ENCODE measurements around the gene A2ML1. TPM values are rescaled to one million over a fixed set of nuclear protein-coding genes. Genes with fewer than 3 reads are reported as not detected.

The A2ML1 gene
- total RNA-seq = not detected
- polyA plus RNA-seq = under 1 TPM in 2 of 3 donors, not detected in 1; 0.06 to 0.60 TPM

DNA sequence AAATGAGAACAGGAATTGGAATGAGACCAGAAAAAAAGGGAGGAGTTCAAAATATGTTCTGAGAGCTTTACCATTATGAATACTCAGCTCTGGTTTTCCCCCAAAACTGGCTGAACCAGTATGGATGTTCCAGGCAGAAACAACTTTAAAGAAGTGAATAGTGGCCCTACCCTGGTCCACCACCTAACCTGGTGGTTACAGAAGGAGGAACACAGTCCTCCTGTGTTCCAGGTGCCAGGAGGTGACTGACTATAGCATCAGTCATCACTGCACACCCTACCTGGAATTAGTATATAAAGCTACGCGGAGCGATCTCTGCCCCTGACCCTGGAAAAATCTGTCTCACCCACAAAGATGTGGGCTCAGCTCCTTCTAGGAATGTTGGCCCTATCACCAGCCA, at the start of gene A2ML1:
Gene A2ML1 (plus strand): TSS at position 324 of the 400 bp plus-strand sequence. CDS start 31 bp downstream, at position 355.
- no peak for TF ChIP-seq POLR2A (IDR thresholded peaks at IDR 0.05)
- TF ChIP-seq, protein P1, sequence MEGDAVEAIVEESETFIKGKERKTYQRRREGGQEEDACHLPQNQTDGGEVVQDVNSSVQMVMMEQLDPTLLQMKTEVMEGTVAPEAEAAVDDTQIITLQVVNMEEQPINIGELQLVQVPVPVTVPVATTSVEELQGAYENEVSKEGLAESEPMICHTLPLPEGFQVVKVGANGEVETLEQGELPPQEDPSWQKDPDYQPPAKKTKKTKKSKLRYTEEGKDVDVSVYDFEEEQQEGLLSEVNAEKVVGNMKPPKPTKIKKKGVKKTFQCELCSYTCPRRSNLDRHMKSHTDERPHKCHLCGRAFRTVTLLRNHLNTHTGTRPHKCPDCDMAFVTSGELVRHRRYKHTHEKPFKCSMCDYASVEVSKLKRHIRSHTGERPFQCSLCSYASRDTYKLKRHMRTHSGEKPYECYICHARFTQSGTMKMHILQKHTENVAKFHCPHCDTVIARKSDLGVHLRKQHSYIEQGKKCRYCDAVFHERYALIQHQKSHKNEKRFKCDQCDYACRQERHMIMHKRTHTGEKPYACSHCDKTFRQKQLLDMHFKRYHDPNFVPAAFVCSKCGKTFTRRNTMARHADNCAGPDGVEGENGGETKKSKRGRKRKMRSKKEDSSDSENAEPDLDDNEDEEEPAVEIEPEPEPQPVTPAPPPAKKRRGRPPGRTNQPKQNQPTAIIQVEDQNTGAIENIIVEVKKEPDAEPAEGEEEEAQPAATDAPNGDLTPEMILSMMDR (IDR thresholded peaks at IDR 0.05) = no peak
- no peaks in the 10 kb centered on the region for H3K27me3 ChIP-seq
- intact Hi-C loops (cut with DNase I) = no loop called here
- no peak within 1 kb of the TSS for H3K4me3 ChIP-seq
- H3K4me1 ChIP-seq = peaks cover 0 to 12% (median 4%) of the 10 kb centered on the region in 4 donors
- WGBS, 2 donors = 85 to 94% methylated on average over 3 of the region's 3 CpGs
- no peak for DNase-seq
- H3K9me3 ChIP-seq = no peaks in the 10 kb centered on the region
- no peaks in the 10 kb centered on the region for H3K36me3 ChIP-seq
- H3K27ac ChIP-seq = peak within 1 kb of the TSS in 1 of 4 donors; percentile 4

DNA sequence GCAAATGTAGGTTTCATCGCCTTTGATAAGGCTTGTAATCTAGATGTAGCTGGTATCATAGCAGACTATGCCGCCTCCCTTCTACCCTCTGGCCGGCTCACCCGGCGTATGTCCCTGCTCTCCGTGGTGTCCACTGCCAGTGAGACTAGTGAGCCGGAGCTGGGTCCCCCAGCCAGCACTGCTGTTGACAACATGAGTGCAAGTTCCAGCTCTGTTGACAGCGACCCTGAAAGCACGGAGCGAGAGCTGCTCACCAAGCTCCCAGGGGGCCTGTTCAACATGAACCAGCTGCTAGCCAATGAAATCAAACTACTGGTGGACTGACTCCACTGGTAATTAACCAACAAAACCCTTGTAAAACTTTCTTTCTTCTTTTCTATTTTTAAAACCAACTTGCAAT, 49.0 kb upstream of the A2ML1 start:
- Histone ChIP-seq H3K36me3 (peaks cover 0 to 25% (median 0%) of the 10 kb centered on the region in 4 donors), H3K4me3 (no peak overlapping the region), H3K4me1 (peaks cover 0 to 9% (median 3%) of the 10 kb centered on the region in 4 donors), H3K9me3 (no peaks in the 10 kb centered on the region), H3K27ac (no peak overlapping the region), H3K27me3 (no peaks in the 10 kb centered on the region)
- intact Hi-C loops (cut with DNase I) = no loop called here
- TF ChIP-seq POLR2AphosphoS5 (IDR thresholded peaks at IDR 0.05) = no peak
- no peak for TF ChIP-seq POLR2A (IDR thresholded peaks at IDR 0.05)
- TF ChIP-seq EP300 (IDR thresholded peaks at IDR 0.05) = no peak
- TF ChIP-seq, protein P1 (IDR thresholded peaks at IDR 0.05) = no peak
- DNase-seq = no peak
- WGBS, 2 donors = 87 to 95% methylated on average over 10 of the region's 10 CpGs

DNA sequence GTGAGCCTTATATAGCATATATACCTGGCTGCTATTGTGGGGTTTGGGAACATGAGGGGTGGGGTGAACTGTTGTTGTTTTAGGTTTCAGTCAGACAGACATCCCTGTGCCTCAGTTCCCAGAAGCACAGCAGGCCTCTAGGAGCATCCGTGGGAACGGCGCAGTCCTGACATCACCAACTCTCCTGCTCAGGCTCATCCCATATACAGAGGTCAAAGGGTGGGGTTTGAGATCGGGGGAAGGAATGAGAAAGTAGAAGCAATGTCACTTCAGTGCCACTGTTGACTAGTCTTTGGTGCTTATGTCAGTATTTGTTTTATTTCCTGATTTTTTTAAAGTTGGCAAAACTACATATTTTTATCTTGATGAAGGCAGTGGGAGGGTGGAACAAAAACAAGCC, 43.1 kb upstream of the A2ML1 start:
- Histone ChIP-seq H3K36me3 (peaks cover 0 to 22% (median 4%) of the 10 kb centered on the region in 4 donors), H3K27me3 (no peaks in the 10 kb centered on the region), H3K27ac (no peak overlapping the region), H3K4me3 (no peak overlapping the region), H3K9me3 (no peaks in the 10 kb centered on the region), H3K4me1 (peaks cover 0 to 8% (median 3%) of the 10 kb centered on the region in 4 donors)
- intact Hi-C loops (cut with DNase I) = no loop called here
- TF ChIP-seq, protein P1 (IDR thresholded peaks at IDR 0.05) = no peak
- TF ChIP-seq POLR2A (IDR thresholded peaks at IDR 0.05) (no peak), POLR2AphosphoS5 (IDR thresholded peaks at IDR 0.05) (no peak), EP300 (IDR thresholded peaks at IDR 0.05) (no peak)
- no peak for DNase-seq
- 83 to 91% methylated on average over 4 of the region's 4 CpGs for WGBS, 2 donors

DNA sequence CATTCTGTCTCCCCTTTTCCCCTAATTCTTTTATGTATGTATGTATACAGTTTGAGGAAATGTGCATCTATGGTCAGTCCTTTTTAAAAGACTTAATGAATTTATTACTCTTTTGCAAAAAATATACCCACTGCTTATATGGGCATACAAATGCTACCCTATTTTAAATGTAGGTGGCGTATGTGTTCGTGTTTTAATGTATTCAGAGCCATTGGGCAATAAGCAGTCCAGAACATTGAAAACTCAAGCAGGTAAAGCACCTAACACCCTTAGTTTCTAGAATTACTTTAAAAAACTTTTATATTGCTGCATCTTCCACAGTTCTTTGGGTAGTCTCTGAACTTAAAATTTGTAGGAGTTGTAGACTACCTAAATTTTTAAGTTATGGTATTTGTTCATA, 42.6 kb upstream of the A2ML1 start:
- TF ChIP-seq EP300 (IDR thresholded peaks at IDR 0.05) (no peak), POLR2AphosphoS5 (IDR thresholded peaks at IDR 0.05) (no peak), POLR2A (IDR thresholded peaks at IDR 0.05) (no peak)
- TF ChIP-seq, protein P1 (IDR thresholded peaks at IDR 0.05) = no peak
- H3K9me3 ChIP-seq = no peaks in the 10 kb centered on the region
- H3K4me3 ChIP-seq = no peak overlapping the region
- WGBS, 2 donors = 90 to 93% methylated on average over 2 of the region's 2 CpGs
- H3K4me1 ChIP-seq = peaks cover 0 to 8% (median 3%) of the 10 kb centered on the region in 4 donors
- no peak overlapping the region for H3K27ac ChIP-seq
- no peak for DNase-seq
- peaks cover 0 to 19% (median 4%) of the 10 kb centered on the region in 4 donors for H3K36me3 ChIP-seq
- intact Hi-C loops (cut with DNase I) = loop anchor here (5.0 kb wide), 1 partner anchor 78 kb away; no protein-coding TSS in a partner anchor
- H3K27me3 ChIP-seq = no peaks in the 10 kb centered on the region

DNA sequence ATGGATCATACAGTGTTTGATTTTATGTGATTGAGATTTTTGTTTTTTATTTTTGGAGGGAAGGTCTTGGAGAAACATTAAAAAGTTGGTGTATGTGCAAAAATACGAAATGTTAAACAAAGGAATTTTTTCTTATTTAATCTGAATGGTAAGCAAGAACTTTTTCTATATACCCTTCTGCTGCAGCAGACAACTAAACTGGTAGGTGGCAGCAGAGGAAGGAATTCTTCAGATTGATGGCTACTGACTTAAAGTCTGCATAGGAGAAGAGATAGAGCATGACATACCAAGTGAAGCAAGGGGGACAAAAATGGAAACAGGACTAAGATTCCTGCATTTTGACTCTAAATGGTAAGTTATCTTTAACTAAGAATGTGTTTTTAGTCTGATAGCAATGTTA, 42.0 kb upstream of the A2ML1 start:
- no peaks in the 10 kb centered on the region for H3K27me3 ChIP-seq
- 75 to 87% methylated on average over 1 of the region's 1 CpG for WGBS, 2 donors
- peaks cover 0 to 19% (median 4%) of the 10 kb centered on the region in 4 donors for H3K36me3 ChIP-seq
- H3K4me3 ChIP-seq = no peak overlapping the region
- DNase-seq = no peak
- no peak overlapping the region for H3K27ac ChIP-seq
- no peaks in the 10 kb centered on the region for H3K9me3 ChIP-seq
- intact Hi-C loops (cut with DNase I) = loop anchor here (5.0 kb wide), 1 partner anchor 78 kb away; no protein-coding TSS in a partner anchor
- TF ChIP-seq, protein P1 (IDR thresholded peaks at IDR 0.05) = peak in 2 of 4 experiments; percentile 15 to 22
- no peak for TF ChIP-seq EP300 (IDR thresholded peaks at IDR 0.05)
- TF ChIP-seq POLR2A (IDR thresholded peaks at IDR 0.05) = no peak
- peaks cover 0 to 8% (median 3%) of the 10 kb centered on the region in 4 donors for H3K4me1 ChIP-seq
